Measurements from ENCODE around the gene SOX12.
"Not testable (repeated sequence)": the region's sequence is repeated elsewhere in the genome, so short reads cannot be mapped to it uniquely, and the experiment has no call there.

SOX12 gene

DNA sequence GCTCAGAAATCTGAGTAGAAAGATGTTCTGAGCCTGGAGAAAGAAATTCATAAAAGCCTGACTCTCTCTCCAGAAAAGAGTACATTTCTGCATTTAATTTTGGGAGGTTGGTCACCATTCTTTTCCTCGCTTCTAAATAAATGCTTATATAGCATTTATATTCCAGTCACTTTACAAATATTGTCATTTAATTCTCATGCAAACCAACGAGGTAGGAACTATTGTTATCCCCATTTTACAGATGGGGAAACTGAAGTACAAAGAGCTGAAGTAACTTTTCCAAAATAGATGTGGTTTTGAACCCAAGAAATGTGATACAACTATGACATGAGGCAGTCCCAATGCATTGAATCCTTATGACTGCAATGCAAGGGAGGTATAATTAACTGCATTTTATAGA, 50.7 kb downstream of the SOX12 start:
- no peak for TF ChIP-seq SPI1 (IDR thresholded peaks at IDR 0.05; ENCODE audit: borderline replicate concordance, low read depth)
- no peak for TF ChIP-seq POLR2AphosphoS5 (IDR thresholded peaks at IDR 0.05; ENCODE audit: low read depth)
- no peak for TF ChIP-seq REST (IDR thresholded peaks at IDR 0.05; ENCODE audit: insufficient replicate concordance, low read depth)
- TF ChIP-seq GABPA (IDR thresholded peaks at IDR 0.05; ENCODE audit: low read depth) = no peak
- no peak for TF ChIP-seq CTCF (IDR thresholded peaks at IDR 0.05; ENCODE audit: insufficient read depth, low read length)
- H3K27me3 ChIP-seq (ENCODE audit: insufficient read depth, poor library complexity, severe bottlenecking) = no peaks in the 10 kb centered on the region

DNA sequence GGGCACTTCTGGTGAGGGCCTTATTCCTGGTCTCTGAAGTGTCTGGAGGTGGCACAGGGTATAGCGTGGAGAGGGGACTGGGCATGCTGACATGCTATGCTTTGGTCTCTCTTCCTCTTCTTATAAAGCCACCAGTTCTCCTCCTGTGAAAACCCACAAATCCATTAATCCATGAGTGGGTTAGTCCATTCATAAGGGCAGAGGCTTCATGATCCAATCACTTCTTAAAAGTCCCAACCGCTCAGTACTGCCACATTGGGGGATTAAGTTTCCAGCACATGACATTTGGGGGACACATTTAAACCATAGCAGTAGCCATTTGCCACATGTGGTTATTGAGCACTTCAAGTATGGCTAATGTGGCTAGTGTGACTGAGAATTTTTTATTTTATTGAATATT, 51.4 kb downstream of the SOX12 start:
- DNase-seq (ENCODE audit: low read depth in 1 of 2, low spot score in 1 of 2) = no peak

More for the DNA sequence above, 50.7 kb downstream of the SOX12 start:
- DNase-seq (ENCODE audit: low read depth in 1 of 2, low spot score in 1 of 2) = no peak
- H3K27ac ChIP-seq (replicated peaks) = no peak overlapping the region
- H3K4me3 ChIP-seq (replicated peaks; ENCODE audit: insufficient read depth, low read length) = no peak overlapping the region

DNA sequence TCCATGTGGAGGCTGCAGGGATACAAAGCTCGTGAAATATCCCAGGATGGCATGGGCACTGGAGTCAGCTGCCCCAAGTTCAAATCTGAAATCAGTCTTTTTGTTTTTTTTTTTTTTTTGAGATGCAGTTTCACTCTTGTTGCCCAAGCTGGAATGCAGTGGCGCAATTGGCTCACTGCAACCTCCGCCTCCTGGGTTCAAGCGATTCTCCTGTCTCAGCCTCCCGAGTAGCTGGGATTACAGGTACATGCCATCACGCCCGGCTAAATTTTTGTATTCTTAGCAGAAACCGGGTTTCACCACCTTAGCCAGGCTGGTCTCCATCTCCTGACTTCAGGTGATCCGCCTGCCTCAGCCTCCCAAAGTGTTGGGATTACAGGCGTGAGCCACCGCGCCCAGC, 52.2 kb downstream of the SOX12 start:
- not testable (repeated sequence) for H3K4me3 ChIP-seq (replicated peaks; ENCODE audit: insufficient read depth, low read length); H3K27me3 ChIP-seq (ENCODE audit: insufficient read depth, poor library complexity, severe bottlenecking); DNase-seq (ENCODE audit: low read depth in 1 of 2, low spot score in 1 of 2); H3K27ac ChIP-seq (replicated peaks)

More for the DNA sequence above, 51.4 kb downstream of the SOX12 start:
- Histone ChIP-seq H3K27ac (replicated peaks) (no peak overlapping the region), H3K27me3 (ENCODE audit: insufficient read depth, poor library complexity, severe bottlenecking) (no peaks in the 10 kb centered on the region), H3K4me3 (replicated peaks; ENCODE audit: insufficient read depth, low read length) (no peak overlapping the region)
- TF ChIP-seq GABPA (IDR thresholded peaks at IDR 0.05; ENCODE audit: low read depth) = no peak
- TF ChIP-seq SPI1 (IDR thresholded peaks at IDR 0.05; ENCODE audit: borderline replicate concordance, low read depth) = 0 out of 2 replicates have a peak, but pooled peaks have one; percentile 19

GRCh38 chr20:378961-379336, 53.6 kb downstream of the SOX12 start:
- no peak overlapping the region for H3K4me3 ChIP-seq (replicated peaks; ENCODE audit: insufficient read depth, low read length)
- no peaks in the 10 kb centered on the region for H3K27me3 ChIP-seq (ENCODE audit: insufficient read depth, poor library complexity, severe bottlenecking)
- TF ChIP-seq SPI1 (IDR thresholded peaks at IDR 0.05; ENCODE audit: borderline replicate concordance, low read depth) (no peak), GABPA (IDR thresholded peaks at IDR 0.05; ENCODE audit: low read depth) (no peak), REST (IDR thresholded peaks at IDR 0.05; ENCODE audit: insufficient replicate concordance, low read depth) (no peak), POLR2AphosphoS5 (IDR thresholded peaks at IDR 0.05; ENCODE audit: low read depth) (no peak), CTCF (IDR thresholded peaks at IDR 0.05; ENCODE audit: insufficient read depth, low read length) (no peak)
- no peak overlapping the region for H3K27ac ChIP-seq (replicated peaks)
- no peak for DNase-seq (ENCODE audit: low read depth in 1 of 2, low spot score in 1 of 2)

All from HL-60 (cell line).